HL-60/S4 treated with retinoic acid at 250 ng/mL for 4 days and 3 days (cell line): ENCODE results near the gene ADGRL3.

Experiments
- in situ Hi-C: fragments of 300-500 bp; cut with MboI; formaldehyde crosslinking; loops from 2 replicates; pipeline ENCODE4 v1.7.0; 2022; ENCODE audit warnings: low sequenced_read_pairs

Gene ADGRL3

DNA sequence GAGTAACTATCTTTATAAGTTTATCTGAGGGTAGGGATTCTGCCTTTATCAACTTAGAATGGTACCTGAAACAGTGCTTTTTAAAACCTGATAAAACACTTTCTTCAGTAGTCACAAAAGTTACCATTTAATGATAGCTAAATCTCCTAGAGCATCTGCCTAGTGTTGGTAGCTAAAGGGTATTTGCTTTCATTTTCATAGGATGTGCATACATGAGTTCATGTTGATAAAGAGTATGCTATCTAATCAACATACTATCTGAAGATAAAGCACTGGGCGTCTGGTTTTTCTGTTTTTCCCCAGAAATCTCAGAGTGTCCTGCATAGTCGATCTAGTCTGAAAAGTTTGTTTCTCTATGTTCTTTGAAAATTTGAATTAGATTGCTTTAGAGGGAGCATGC is 75.1 kb downstream of the ADGRL3 start:
- in situ Hi-C loops: no loop called here

GRCh38 chr4:61276029-61276428 is 75.9 kb downstream of the ADGRL3 start:
- in situ Hi-C loops: no loop called here

DNA sequence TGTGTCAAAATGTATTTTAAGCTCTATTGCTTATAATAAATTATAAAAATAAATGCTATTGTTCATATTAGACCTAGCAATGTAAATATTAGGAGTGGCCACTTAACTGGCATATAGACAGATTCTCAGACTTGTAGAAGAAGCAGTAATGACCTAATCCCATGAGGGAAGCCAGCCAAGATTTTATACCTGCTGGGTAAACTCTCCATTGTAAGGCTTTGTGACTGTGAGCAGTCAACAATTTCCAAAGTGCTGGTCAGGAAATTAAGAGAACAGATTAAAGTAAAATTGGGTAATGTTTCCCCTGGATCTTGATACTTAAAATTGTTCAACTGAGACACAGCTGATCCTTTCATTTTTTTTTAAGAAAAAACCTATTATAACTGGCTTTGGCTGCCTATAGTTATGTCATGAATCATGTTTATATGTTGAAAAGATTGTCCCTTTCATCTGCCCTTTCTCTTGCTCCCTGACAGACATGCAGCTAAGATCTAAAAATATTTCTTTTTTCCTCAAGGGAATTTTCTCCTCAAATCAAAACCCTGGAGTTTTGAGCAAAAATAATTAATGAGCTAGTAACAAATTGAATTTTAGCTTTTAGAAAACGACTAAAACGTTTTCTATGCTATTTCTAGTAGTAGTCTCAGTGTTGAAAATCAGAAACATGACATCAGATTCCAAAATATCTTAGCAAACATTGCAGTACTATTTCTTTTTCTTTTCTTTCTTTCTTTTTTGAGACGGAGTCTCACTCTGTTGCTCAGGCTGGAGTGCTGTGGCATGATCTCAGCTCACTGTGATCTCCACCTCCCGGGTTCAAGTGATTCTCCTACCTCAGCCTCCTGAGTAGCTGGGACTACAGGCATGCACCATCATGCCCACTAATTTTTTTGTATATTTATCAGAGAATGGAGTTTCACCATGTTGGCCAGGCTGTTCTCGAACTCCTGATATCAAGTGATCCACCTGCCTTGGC is 77.9 kb downstream of the ADGRL3 start:
- in situ Hi-C loops: no loop called here

DNA sequence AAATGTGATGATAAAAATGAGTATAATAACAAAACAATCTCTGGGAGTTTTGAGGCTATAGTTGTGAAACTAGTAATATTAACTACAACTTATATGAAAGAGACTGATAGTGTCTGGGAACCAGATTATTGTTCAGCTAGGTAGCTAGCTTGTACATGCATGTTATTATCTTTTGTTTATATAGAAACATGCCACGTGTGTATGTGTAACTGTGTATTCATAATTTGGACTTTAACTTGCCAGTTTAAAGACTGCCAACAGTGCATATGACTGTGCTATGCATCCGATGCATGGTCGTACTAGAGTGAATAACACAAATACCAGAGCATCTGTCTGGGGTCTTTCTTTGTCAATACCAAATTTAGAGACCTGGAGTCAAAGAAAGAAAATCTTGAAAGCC is 92.2 kb downstream of the ADGRL3 start:
- in situ Hi-C loops: no loop called here

- in situ Hi-C loops: no loop called here
Measured at GRCh38 chr4:61293707-61294400, 93.7 kb downstream of the ADGRL3 start.

- in situ Hi-C loops: no loop called here
Measured at GRCh38 chr4:61294936-61295335, 94.8 kb downstream of the ADGRL3 start.

GRCh38 chr4:61296144-61296543 is 96.0 kb downstream of the ADGRL3 start:
- in situ Hi-C loops: no loop called here

DNA sequence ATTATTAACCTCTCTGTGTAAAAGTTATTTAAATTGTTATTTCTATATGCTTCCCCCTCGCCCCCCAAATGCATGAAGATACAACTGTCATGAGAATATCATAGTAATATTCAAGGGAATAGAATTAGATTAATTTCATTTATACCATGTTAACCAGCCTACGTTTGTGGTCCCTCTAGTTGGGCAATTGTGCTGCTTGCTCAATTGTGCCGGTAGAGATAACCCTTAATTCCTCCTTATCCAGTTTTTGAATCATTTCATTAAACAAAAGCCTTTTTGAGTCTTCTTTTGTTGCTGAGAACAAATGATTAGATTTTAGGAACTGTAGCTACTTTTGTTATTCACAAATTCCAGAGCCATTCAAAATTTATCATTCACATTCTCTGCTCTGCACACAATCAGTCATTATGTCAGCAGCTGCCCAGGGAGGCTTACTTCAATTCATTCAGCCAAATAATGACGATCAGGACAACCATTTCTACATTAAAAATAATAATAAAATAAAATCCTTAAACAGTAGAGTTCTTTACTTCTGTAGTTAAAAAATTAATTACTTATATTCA is 98.1 kb downstream of the ADGRL3 start:
- in situ Hi-C loops: no loop called here

- in situ Hi-C loops: no loop called here
Measured at GRCh38 chr4:61299316-61299715, 99.2 kb downstream of the ADGRL3 start.

GRCh38 chr4:61300266-61300844 is 100.2 kb downstream of the ADGRL3 start:
- in situ Hi-C loops: no loop called here

GRCh38 chr4:61301271-61301670 is 101.1 kb downstream of the ADGRL3 start:
- in situ Hi-C loops: no loop called here

GRCh38 chr4:61308033-61308432 is 107.9 kb downstream of the ADGRL3 start:
- in situ Hi-C loops: no loop called here

DNA sequence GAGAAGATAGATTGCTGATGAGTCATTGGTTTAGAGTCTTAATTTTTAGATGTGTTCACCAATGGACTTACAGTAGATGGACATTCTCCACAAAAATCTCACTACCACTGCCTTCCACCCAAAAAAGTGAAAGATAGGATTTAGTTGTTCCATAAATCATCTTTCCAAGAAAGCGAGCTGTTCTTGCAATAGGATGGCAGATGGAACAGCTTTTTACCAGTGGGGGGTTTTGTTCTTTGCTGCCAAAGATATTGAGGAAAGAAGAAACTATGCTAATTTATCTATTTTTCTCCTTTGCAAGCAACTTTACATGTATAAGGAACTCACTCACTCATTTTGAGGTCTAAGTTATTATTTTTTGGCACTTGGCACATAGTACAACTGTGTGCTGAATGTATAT is 109.5 kb downstream of the ADGRL3 start:
- in situ Hi-C loops: no loop called here

DNA sequence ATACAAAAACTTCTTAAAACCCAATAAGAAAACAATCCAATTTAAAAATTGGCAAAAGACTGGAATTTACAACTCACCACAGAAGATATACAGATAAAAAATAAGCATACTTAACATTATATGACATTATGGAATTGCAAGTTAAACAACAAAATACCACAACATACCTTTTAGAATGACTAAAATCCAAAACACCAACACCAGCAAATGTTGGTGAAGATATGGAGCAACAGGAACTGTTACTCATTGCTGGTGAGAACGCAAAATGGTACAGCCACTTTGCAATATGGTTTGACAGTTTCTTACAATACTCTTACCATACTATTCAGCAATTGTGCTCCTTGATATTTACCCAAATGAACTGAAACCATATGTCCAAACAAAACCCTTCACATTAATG is 112.4 kb downstream of the ADGRL3 start:
- in situ Hi-C loops: no loop called here

- in situ Hi-C loops: no loop called here
Measured at GRCh38 chr4:61318431-61318830, 118.3 kb downstream of the ADGRL3 start.

DNA sequence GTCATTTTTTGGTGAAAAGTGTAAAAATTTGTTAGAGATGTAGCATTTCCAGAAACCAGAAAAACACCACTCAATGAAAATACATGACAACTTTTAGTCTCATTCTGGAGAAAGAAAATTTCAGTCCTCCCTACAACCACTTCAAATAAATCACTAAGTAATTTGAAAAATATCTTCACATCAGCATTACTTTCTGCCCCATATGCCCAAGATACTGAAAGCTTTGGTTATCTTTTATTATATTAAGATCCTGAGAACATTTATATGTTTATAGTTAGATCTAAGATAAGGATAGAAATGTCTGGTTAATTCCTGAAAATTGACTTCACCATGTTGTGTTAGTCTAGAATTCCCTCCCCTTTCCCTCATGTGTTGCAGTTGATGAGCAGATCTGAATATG is 119.0 kb downstream of the ADGRL3 start:
- in situ Hi-C loops: no loop called here

GRCh38 chr4:61320154-61320553 is 120.0 kb downstream of the ADGRL3 start:
- in situ Hi-C loops: no loop called here

- in situ Hi-C loops: no loop called here
Measured at GRCh38 chr4:61320631-61321030, 120.5 kb downstream of the ADGRL3 start.

DNA sequence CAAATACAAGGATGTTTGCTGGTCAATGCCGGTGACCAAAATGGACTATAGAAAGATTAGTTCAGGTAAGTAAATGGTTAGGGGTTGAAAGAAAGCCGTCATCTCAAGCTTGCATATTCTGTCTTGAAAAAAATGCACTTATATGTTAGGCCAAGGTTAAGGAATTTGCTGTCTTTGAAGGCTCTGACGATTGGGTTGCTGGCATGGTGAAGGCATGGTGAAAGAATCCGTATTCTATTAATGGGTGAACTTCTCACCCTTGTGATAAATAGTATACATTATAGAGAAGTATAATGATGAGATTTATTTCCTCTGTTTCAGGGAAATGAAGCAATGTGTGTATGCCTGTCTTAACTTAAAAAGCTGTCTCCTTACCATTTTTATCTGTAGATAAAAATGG is 132.6 kb downstream of the ADGRL3 start:
- in situ Hi-C loops: no loop called here

DNA sequence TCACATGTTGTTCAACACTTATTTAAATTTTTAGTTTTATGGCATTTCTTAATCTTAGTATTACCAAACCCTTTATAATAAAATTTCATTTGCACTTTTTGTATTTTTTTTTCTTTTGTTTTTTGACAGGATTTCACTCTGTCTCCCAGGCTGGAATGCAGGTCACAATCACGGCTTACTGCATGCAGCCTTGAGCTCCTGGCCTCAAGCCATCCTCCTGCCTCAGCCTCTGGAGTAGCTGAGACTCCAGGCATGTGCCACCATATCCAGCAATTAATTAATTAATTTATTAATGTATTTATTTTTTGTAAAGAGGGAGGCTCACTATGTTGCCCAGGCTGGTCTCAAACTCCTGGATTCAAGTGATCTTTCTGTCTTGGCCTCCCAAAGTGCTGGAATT is 133.4 kb downstream of the ADGRL3 start:
- in situ Hi-C loops: no loop called here

GRCh38 chr4:61335241-61335763 is 135.2 kb downstream of the ADGRL3 start:
- in situ Hi-C loops: no loop called here
